IMR-90 (cell line): ENCODE measurements around the gene FAAP100. TPM values are rescaled to one million over a fixed set of nuclear protein-coding genes. Genes with fewer than 3 reads are reported as not detected.

Source experiments
- ATAC-seq: fragments of 200-7000 bp; cut with Tn5 transposase; 2 replicates; pipeline ENCODE4 v1.9.1; 2020; ENCODE audit warnings: low read depth, mild to moderate bottlenecking, moderate library complexity
- BruUV-seq: library from RNA; stranded (reverse); fragments of 400-500 nt; replicated peaks from 2 replicates; lab custom pipeline; 2021; lab: Mats Ljungman, UMichigan
- CTCF ChIA-PET: fragments of 300-600 bp; formaldehyde crosslinking; extraction: SDS; loops from one replicate; lab custom pipeline; 2021; ENCODE audit warnings: antibody characterized with exemption; lab: Yijun Ruan, JAX
- POLR2A ChIA-PET: fragments of 300-600 bp; sonication (Branson Sonifier 250); formaldehyde crosslinking; loops from one replicate; lab custom pipeline; 2022; ENCODE audit warnings: antibody characterized with exemption; ENCODE audit not compliant: unreplicated experiment; lab: Charles Lee
- DNase-seq: peaks from one replicate; pipeline ENCODE4 v3.0.0; 2013
- H2AFZ ChIP-seq: replicated peaks from 2 replicates; pipeline ENCODE3; 2013; ENCODE audit warnings: low read length, mild to moderate bottlenecking; ENCODE audit not compliant: poor library complexity
- H2AK5ac ChIP-seq: 2 replicates; pipeline ENCODE4 v1.6.1; 2013; ENCODE audit warnings: low read depth, low read length, inconsistent platforms
- H2AK9ac ChIP-seq: replicated peaks from 2 replicates; pipeline ENCODE3; 2013; ENCODE audit warnings: mild to moderate bottlenecking, low read depth, low read length, moderate library complexity; ENCODE audit not compliant: poor library complexity
- H2BK120ac ChIP-seq: 2 replicates; pipeline ENCODE4 v1.6.1; 2013; ENCODE audit warnings: low read depth, low read length, inconsistent platforms
- H2BK15ac ChIP-seq: 3 replicates; pipeline ENCODE4 v1.6.1; 2013; ENCODE audit warnings: low read depth, low read length, inconsistent platforms
- H2BK20ac ChIP-seq: 2 replicates; pipeline ENCODE4 v1.6.1; 2013; ENCODE audit warnings: low read depth, mild to moderate bottlenecking, inconsistent platforms, low read length, moderate library complexity
- H2BK5ac ChIP-seq: 2 replicates; pipeline ENCODE4 v1.6.1; 2013; ENCODE audit warnings: mild to moderate bottlenecking, low read depth, low read length, inconsistent platforms; ENCODE audit not compliant: poor library complexity, severe bottlenecking
- H3K14ac ChIP-seq: replicated peaks from 2 replicates; pipeline ENCODE4 v1.6.1; 2013; ENCODE audit warnings: low read depth, low read length, inconsistent platforms
- H3K18ac ChIP-seq: 2 replicates; pipeline ENCODE4 v1.6.1; 2013; ENCODE audit warnings: low read depth, low read length, control low read depth
- H3K23ac ChIP-seq: 2 replicates; pipeline ENCODE4 v1.6.1; 2013; ENCODE audit warnings: low read depth, low read length, inconsistent platforms
- H3K27ac ChIP-seq: 2 replicates; pipeline ENCODE4 v1.5.1; 2013; ENCODE audit warnings: mild to moderate bottlenecking, control low read depth, low read length; ENCODE audit not compliant: insufficient read depth
- H3K27me3 ChIP-seq: 2 replicates; pipeline ENCODE4 v1.6.1; 2013; ENCODE audit warnings: low read length; ENCODE audit not compliant: control insufficient read depth, insufficient read depth
- H3K36me3 ChIP-seq: 2 replicates; pipeline ENCODE4 v1.6.1; 2013; ENCODE audit warnings: low read length, mixed read lengths; ENCODE audit not compliant: control insufficient read depth, insufficient read depth
- H3K4ac ChIP-seq: 2 replicates; pipeline ENCODE4 v1.6.1; 2013; ENCODE audit warnings: low read depth, low read length, inconsistent platforms
- H3K4me1 ChIP-seq: 2 replicates; pipeline ENCODE4 v1.6.1; 2013; ENCODE audit warnings: low read length, mixed read lengths; ENCODE audit not compliant: control insufficient read depth, insufficient read depth
- H3K4me2 ChIP-seq: 2 replicates; pipeline ENCODE4 v1.6.1; 2013; ENCODE audit warnings: low read depth, mild to moderate bottlenecking, control low read depth, low read length, moderate library complexity
- H3K4me3 ChIP-seq: 2 replicates; pipeline ENCODE4 v1.5.1; 2013; ENCODE audit warnings: low read depth, mild to moderate bottlenecking, control low read depth, low read length, moderate library complexity; ENCODE audit not compliant: insufficient read depth
- H3K56ac ChIP-seq: 2 replicates; pipeline ENCODE4 v1.6.1; 2013; ENCODE audit warnings: low read length, inconsistent platforms; ENCODE audit not compliant: insufficient read depth; ENCODE audit errors: extremely low read depth
- H3K79me1 ChIP-seq, 2 experiments: 2 replicates each; pipeline ENCODE4 v1.6.1; 2013; ENCODE audit warnings: low read length in 2 of 2, inconsistent platforms in 1 of 2, low read depth in 1 of 2
- H3K9ac ChIP-seq: 2 replicates; pipeline ENCODE4 v1.6.1; 2013; ENCODE audit warnings: low read depth, low read length, control low read depth
- H3K9me1 ChIP-seq: 2 replicates; pipeline ENCODE4 v1.6.1; 2013; ENCODE audit warnings: low read length, inconsistent platforms; ENCODE audit not compliant: insufficient read depth
- H3K9me3 ChIP-seq: 2 replicates; pipeline ENCODE4 v1.6.1; 2013; ENCODE audit warnings: low read length; ENCODE audit not compliant: control insufficient read depth, insufficient read depth
- H4K20me1 ChIP-seq: 2 replicates; pipeline ENCODE4 v1.6.1; 2013; ENCODE audit warnings: low read length, inconsistent platforms; ENCODE audit not compliant: insufficient read depth
- H4K5ac ChIP-seq: 2 replicates; pipeline ENCODE4 v1.6.1; 2013; ENCODE audit warnings: mild to moderate bottlenecking, low read depth, low read length, control low read depth
- H4K8ac ChIP-seq, 2 experiments: 2 replicates each; pipeline ENCODE4 v1.6.1; 2013; ENCODE audit warnings: low read depth in 2 of 2, low read length in 2 of 2, control low read depth in 1 of 2, inconsistent platforms in 1 of 2
- H4K91ac ChIP-seq: 2 replicates; pipeline ENCODE4 v1.6.1; 2013; ENCODE audit warnings: low read depth, low read length, inconsistent platforms; ENCODE audit not compliant: insufficient read depth
- MAFK ChIP-seq: IDR thresholded peaks from 2 replicates; pipeline ENCODE4 v1.6.1; 2012; ENCODE audit warnings: low read depth, low read length, improper control_type of control experiment
- MAZ ChIP-seq: IDR thresholded peaks from 2 replicates; pipeline ENCODE4 v1.6.1; 2012; ENCODE audit warnings: low read depth, mild to moderate bottlenecking, low read length, improper control_type of control experiment, moderate library complexity, borderline replicate concordance
- WGBS, 2 experiments: methylation state at CpG; one replicate each; pipeline versions ENCODE4 v1.1.5 to v1.1.7; 2013; ENCODE audit warnings: missing lambda C conversion rate in 2 of 2; ENCODE audit not compliant: insufficient read length in 1 of 2; ENCODE audit errors: extremely low coverage in 2 of 2; 5-methylcytosine and 5-hydroxymethylcytosine counted together
- dilution Hi-C: fragments of 300-500 bp; cut with HindIII; formaldehyde crosslinking; loops from one replicate; pipeline ENCODE4 v1.14.3; 2018; ENCODE audit warnings: low sequenced_read_pairs; ENCODE audit not compliant: unreplicated experiment
- in situ Hi-C: fragments of 300-500 bp; cut with MboI; formaldehyde crosslinking; loops from 3 replicates; pipeline ENCODE4 v1.14.3; 2019; ENCODE audit warnings: low sequenced_read_pairs, inconsistent platforms, mixed read lengths
- intact Hi-C: fragments of 100-400 bp; cut with micrococcal nuclease; formaldehyde crosslinking; loops from 2 replicates; pipeline ENCODE4 v1.10.0; 2022
- polyA plus RNA-seq, 3 experiments: library from polyadenylated mRNA; depleted of rRNA; stranded (reverse); fragments of >200 nt; gene quantifications; 2 replicates each; pipeline ENCODE4 v1.2.3, GENCODE V29; 2012; ENCODE audit warnings: low replicate concordance in 1 of 3
- total RNA-seq: library from RNA; depleted of rRNA; stranded (reverse); fragments of >200 nt; gene quantifications from 2 replicates; pipeline ENCODE4 v1.2.3, GENCODE V29; 2012
- TF ChIP-seq, protein P1 (sequence below): fragments of 150-350 bp; IDR thresholded peaks from 2 replicates; pipeline ENCODE4 v1.6.1; 2016; ENCODE audit warnings: low read depth, mild to moderate bottlenecking, low read length, moderate library complexity, borderline replicate concordance
- TF ChIP-seq, protein P2 (sequence below): conservative IDR thresholded peaks from 2 replicates; pipeline ENCODE4 v1.5.1; 2012; ENCODE audit warnings: mild to moderate bottlenecking, low read depth, low read length, improper control_type of control experiment

FAAP100 gene
- total and polyA plus RNA-seq, 2 of the 4 experiments (the other 2 are of a cell fraction) = 7.9 to 24.8 TPM

DNA sequence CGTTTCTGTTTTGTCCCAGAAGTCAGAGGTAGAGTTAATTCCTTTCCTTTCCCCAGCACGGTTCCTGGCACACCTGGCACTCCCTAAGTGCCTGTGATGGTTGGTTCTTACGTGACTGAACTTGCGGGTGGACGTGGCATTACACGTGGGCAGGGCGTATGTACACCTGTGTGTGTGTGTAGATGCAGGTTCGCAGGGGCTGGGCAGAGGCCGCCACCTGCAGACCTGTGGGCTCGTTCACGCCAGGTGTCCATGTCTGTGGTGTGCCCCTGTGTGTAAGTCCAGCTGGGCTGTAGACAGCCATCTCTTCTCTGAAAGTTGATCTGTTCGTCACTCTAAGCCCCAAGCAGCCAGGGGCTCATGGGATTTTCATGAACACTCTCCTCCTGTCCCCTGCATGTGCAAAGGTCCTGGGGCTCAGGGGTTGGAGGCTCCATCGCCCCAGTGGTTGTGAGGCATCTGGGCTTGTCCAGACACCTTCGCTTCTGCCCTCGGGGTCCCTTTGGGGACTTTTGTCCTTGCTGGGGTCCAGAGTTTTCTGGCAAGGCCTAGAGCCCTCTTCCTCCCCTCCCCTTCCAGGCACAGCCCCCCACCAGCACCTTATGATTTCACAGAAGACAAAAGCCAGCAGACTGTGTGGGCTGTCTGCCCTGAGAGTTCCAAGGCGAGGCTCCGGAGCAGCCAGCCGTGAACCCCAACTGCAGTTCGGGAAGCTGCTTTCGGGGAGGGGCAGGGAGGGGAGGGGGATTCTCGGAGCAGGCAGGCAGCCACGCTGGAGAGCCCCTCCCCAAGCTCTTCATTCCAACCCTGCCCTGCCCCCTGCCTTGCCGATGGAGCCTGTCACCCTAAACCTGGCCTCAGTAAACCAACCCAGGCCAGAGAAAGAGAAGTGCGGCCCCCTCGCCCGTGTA, 29.4 kb downstream of the FAAP100 start:
- dilution Hi-C loops = no loop called here
- CTCF ChIA-PET = no interaction called here

More for the DNA sequence above, 29.4 kb downstream of the FAAP100 start:
- 19% methylated on average over 3 of the region's 26 CpGs; no CpG with 5 or more reads in 1 of the 2 experiments for WGBS, 2 experiments
- Histone ChIP-seq H2AFZ (peak overlapping the region; percentile 32), H3K56ac (no peak overlapping the region), H4K91ac (no peak overlapping the region), H3K18ac (no peak overlapping the region), H3K9me1 (peaks cover 5% of the 10 kb centered on the region; the same call in 1 of the 2 replicates), H3K27ac (no peak overlapping the region), H3K4me1 (peaks cover 26% of the 10 kb centered on the region), H4K5ac (no peak overlapping the region), H3K9ac (no peak overlapping the region), H3K36me3 (no peaks in the 10 kb centered on the region), H2BK5ac (no peak overlapping the region), H2BK15ac (no peak overlapping the region), H4K20me1 (peaks cover 47% of the 10 kb centered on the region), H3K9me3 (no peaks in the 10 kb centered on the region), H2BK120ac (no peak overlapping the region), H2AK9ac (peak overlapping the region; percentile 65), H3K14ac (no peak overlapping the region), H3K4me2 (no peak overlapping the region), H2AK5ac (no peak overlapping the region), H3K4me3 (no peak overlapping the region), H3K23ac (no peak overlapping the region), H3K4ac (no peak overlapping the region), H3K27me3 (peaks cover 1% of the 10 kb centered on the region; the same call in 1 of the 2 replicates), H4K8ac (no peak overlapping the region), H2BK20ac (no peak overlapping the region), H3K79me1 (peaks cover 4 to 20% of the 10 kb centered on the region in 2 experiments; a peak in 3 of 4 replicates)
- DNase-seq = no peak
- TF ChIP-seq, protein P1, sequence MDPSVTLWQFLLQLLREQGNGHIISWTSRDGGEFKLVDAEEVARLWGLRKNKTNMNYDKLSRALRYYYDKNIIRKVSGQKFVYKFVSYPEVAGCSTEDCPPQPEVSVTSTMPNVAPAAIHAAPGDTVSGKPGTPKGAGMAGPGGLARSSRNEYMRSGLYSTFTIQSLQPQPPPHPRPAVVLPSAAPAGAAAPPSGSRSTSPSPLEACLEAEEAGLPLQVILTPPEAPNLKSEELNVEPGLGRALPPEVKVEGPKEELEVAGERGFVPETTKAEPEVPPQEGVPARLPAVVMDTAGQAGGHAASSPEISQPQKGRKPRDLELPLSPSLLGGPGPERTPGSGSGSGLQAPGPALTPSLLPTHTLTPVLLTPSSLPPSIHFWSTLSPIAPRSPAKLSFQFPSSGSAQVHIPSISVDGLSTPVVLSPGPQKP = no peak
- TF ChIP-seq MAFK = no peak
- TF ChIP-seq, protein P2, sequence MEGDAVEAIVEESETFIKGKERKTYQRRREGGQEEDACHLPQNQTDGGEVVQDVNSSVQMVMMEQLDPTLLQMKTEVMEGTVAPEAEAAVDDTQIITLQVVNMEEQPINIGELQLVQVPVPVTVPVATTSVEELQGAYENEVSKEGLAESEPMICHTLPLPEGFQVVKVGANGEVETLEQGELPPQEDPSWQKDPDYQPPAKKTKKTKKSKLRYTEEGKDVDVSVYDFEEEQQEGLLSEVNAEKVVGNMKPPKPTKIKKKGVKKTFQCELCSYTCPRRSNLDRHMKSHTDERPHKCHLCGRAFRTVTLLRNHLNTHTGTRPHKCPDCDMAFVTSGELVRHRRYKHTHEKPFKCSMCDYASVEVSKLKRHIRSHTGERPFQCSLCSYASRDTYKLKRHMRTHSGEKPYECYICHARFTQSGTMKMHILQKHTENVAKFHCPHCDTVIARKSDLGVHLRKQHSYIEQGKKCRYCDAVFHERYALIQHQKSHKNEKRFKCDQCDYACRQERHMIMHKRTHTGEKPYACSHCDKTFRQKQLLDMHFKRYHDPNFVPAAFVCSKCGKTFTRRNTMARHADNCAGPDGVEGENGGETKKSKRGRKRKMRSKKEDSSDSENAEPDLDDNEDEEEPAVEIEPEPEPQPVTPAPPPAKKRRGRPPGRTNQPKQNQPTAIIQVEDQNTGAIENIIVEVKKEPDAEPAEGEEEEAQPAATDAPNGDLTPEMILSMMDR = 0 out of 2 replicates have a peak, but pooled peaks have one; percentile 4
- no peak for TF ChIP-seq MAZ
- no peak for ATAC-seq
- intact Hi-C loops (no loop called here), in situ Hi-C loops (no loop called here)
- no TSS peak for BruUV-seq
- POLR2A ChIA-PET = no interaction called here
